ENCODE data around the gene NFIC. TPM values are rescaled to one million over a fixed set of nuclear protein-coding genes. Genes with fewer than 3 reads are reported as not detected.

Gene NFIC
- total and polyA plus RNA-seq, 10 of the 15 experiments (the other 5 are each of a cell fraction or from before 2014, with no cell fraction given) = 0.71 to 53.5 (median 10.2) TPM

GRCh38 chr19:3467437-3468198 is 101.2 kb downstream of the NFIC start:
- no peak for FAIRE-seq
- POLR2A ChIA-PET = no interaction called here
- in situ Hi-C loops (cut with MboI) = no loop called here

More at GRCh38 chr19:3467437-3468198, 101.2 kb downstream of the NFIC start:
- DNase-seq (ENCODE audit: low read depth, low spot score) (no peak), ATAC-seq (no peak)
- CTCF ChIA-PET = no interaction called here
- H3K4me1 ChIP-seq (ENCODE audit: control insufficient read depth, insufficient read depth, low read length) = no peaks in the 10 kb centered on the region
- H3K27me3 ChIP-seq (replicated peaks in 1 of 2; ENCODE audit: control insufficient read depth in 2 of 2, insufficient read depth in 2 of 2, low read length in 1 of 2) = no peaks in the 10 kb centered on the region
- no peak for TF ChIP-seq TCF12 (IDR thresholded peaks at IDR 0.05; ENCODE audit: low read depth, low read length)
- TF ChIP-seq KLF5 (IDR thresholded peaks at IDR 0.05; ENCODE audit: partially characterized antibody) = no peak
- no peak for TF ChIP-seq NR2C1 (IDR thresholded peaks at IDR 0.05)
- TF ChIP-seq HCFC1 (IDR thresholded peaks at IDR 0.05; ENCODE audit: low read length) = no peak
- TF ChIP-seq SUZ12 (IDR thresholded peaks at IDR 0.05; ENCODE audit: unreplicated experiment) = no peak
- TF ChIP-seq, protein P1, sequence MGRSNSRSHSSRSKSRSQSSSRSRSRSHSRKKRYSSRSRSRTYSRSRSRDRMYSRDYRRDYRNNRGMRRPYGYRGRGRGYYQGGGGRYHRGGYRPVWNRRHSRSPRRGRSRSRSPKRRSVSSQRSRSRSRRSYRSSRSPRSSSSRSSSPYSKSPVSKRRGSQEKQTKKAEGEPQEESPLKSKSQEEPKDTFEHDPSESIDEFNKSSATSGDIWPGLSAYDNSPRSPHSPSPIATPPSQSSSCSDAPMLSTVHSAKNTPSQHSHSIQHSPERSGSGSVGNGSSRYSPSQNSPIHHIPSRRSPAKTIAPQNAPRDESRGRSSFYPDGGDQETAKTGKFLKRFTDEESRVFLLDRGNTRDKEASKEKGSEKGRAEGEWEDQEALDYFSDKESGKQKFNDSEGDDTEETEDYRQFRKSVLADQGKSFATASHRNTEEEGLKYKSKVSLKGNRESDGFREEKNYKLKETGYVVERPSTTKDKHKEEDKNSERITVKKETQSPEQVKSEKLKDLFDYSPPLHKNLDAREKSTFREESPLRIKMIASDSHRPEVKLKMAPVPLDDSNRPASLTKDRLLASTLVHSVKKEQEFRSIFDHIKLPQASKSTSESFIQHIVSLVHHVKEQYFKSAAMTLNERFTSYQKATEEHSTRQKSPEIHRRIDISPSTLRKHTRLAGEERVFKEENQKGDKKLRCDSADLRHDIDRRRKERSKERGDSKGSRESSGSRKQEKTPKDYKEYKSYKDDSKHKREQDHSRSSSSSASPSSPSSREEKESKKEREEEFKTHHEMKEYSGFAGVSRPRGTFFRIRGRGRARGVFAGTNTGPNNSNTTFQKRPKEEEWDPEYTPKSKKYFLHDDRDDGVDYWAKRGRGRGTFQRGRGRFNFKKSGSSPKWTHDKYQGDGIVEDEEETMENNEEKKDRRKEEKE (IDR thresholded peaks at IDR 0.05) = no peak
- TF ChIP-seq SIN3A (IDR thresholded peaks at IDR 0.05; ENCODE audit: low read depth, low read length) = no peak
- H3K36me3 ChIP-seq (ENCODE audit: control insufficient read depth in 2 of 2, insufficient read depth in 2 of 2, low read length in 1 of 2) = no peaks in the 10 kb centered on the region; a peak in 2 of 4 replicates
- RAD21 ChIA-PET (ENCODE audit: unreplicated experiment) = no interaction called here
- H3K4me2 ChIP-seq (ENCODE audit: control insufficient read depth, insufficient read depth) = no peak overlapping the region
- SMC1A ChIA-PET (ENCODE audit: uncharacterized antibody, unreplicated experiment) = no interaction called here
- no peaks in the 10 kb centered on the region for H3K79me2 ChIP-seq (ENCODE audit: control insufficient read depth, insufficient read depth, low read length)
- no peak overlapping the region for H2AFZ ChIP-seq (ENCODE audit: control insufficient read depth, low read depth, low read length)
- BruUV-seq (replicated peaks) = no TSS peak
- H3K27ac ChIP-seq (ENCODE audit: control insufficient read depth, insufficient read depth) = no peak overlapping the region
- peaks cover 2% of the 10 kb centered on the region; the same call in 1 of the 2 replicates for H4K20me1 ChIP-seq (ENCODE audit: control insufficient read depth, insufficient read depth)
- no peak overlapping the region for H3K9ac ChIP-seq (ENCODE audit: control insufficient read depth, insufficient read depth, low read length)
- intact Hi-C loops (cut with micrococcal nuclease; ENCODE audit: unreplicated experiment) = no loop called here
- 73% methylated on average over 10 of the region's 10 CpGs for WGBS (ENCODE audit: insufficient coverage, insufficient replicate concordance, low lambda C conversion rate, missing lambda C conversion rate)
- no peak overlapping the region for H3K4me3 ChIP-seq
- H3K9me3 ChIP-seq (replicated peaks; ENCODE audit: control insufficient read depth, insufficient read depth, low read length) = no peaks in the 10 kb centered on the region
